Stimulated activated CD4-positive, alpha-beta T cell treated with anti-CD3 and anti-CD28 coated beads, Interleukin-4, amount 100 ng/mL, for 1 hour (primary cell): ENCODE measurements around the gene PRSS48.
"Not testable (repeated sequence)": the region's sequence is repeated elsewhere in the genome, so short reads cannot be mapped to it uniquely, and the experiment has no call there.

Experiments used
- DNase-seq: peaks from one replicate; pipeline ENCODE4 v3.0.0-alpha.2; 2020

The PRSS48 gene

DNA sequence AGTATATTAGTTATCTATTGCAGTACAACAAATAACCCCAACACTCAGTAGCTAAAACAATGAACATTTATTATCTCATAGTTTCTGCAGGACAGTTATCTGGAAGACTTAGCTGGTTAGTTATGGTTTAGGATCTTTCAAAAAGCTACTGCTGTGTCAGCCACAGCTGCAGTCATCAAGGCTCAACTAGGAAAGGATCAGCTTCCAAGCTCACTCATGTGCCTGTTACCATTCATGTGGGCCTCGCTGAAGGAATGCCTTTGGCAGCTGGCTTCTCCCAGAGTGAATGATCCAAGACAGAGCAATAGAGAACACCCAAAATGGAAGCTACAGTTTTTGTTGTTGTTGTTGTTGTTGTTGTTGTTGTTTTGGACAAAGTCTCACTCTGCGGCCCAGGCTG, 13.5 kb upstream of the PRSS48 start:
- no peak for DNase-seq

DNA sequence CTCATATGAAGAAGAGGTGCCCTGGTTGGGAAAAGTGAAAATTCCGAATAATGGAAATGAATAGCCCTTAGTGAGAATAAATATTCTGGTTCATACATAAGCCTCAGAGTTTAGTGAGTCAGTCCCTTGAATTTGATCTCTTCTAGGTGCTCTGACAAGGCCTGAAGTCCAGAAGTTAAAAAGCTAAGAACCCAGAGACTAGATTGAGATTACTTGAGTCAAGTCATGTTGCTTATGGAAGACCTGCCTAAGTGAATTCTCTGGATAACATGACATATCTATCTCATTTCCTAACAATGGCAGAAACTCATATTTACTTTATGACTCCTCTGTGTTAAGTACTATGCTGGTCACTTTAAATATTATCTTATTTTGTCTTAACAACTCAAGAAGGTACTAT, 10.5 kb upstream of the PRSS48 start:
- DNase-seq, result no peak

GRCh38 chr4:151267104-151267503, 9.9 kb upstream of the PRSS48 start:
- no peak for DNase-seq

- no peak for DNase-seq
These were observed 9.0 kb upstream of the PRSS48 start for GRCh38 chr4:151267822-151268535.

DNA sequence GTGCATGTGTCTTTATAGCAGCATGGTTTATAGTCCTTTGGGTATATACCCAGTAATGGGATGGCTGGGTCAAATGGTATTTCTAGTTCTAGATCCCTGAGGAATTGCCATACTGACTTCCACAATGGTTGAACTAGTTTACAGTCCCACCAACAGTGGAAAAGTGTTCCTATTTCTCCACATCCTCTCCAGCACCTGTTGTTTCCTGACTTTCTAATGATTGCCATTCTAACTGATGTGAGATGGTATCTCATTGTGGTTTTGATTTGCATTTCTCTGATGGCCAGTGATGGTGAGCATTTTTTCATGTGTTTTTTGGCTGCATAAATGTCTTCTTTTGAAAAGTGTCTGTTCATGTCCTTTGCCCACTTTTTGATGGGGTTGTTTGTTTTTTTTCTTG, 8.1 kb upstream of the PRSS48 start:
- DNase-seq, result not testable (repeated sequence)

- no peak for DNase-seq
These were observed 7.7 kb downstream of the PRSS48 start for GRCh38 chr4:151284534-151285245.

DNA sequence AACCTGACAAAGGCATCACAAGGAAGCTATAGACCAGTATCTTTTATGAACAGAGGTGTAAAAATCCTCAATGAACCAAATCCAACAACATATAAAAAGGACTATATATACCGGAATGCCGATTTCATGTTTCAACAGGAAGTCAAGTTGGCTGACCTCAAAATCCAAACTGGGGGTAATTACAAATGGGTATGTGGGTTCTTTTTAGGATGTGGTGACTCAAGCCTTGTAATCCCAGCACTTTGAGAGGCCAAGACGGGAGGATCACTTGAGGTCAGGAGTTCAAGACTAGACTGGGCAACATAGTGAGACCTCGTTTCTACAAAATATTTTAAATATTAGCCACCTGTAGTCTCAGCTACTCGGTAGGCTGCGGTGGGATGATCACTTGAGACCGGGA, 10.4 kb downstream of the PRSS48 start:
- DNase-seq, result no peak

- no peak for DNase-seq
These were observed 14.5 kb downstream of the PRSS48 start for GRCh38 chr4:151291485-151291884.

- no peak for DNase-seq
These were observed 15.1 kb downstream of the PRSS48 start for GRCh38 chr4:151292038-151292437.

DNA sequence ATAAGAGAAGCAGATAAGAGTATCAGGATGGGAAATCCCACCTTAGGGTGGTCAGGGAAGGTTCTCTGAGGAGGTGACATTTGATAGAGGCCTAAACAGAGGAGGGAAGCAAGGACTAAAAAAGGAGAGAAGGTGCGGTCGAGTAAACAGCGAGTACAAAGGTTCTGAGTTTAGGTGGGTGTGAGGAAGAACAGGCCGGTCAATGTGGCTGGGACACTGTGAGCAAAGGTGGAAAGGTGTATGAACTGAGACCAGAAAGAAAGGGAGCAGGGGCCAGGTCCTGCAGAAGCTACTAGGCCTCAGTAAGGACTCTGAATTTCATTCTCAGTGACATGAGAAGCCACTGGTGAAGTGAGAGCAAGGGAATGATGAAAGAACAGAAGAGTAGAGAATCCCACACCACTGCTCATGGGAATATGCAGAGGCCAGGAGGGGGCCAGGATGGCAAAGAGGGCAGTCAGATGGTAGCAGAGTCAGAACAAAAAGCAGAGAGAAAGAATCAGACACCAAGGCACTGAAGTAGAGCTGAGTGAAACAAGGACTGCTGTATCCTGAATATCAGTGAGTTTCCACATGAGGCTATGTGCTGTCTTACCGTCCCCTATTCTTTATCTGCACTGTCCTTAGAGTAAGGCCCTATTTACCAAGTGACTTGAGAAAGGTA, 18.0 kb downstream of the PRSS48 start:
- DNase-seq, result no peak

DNA sequence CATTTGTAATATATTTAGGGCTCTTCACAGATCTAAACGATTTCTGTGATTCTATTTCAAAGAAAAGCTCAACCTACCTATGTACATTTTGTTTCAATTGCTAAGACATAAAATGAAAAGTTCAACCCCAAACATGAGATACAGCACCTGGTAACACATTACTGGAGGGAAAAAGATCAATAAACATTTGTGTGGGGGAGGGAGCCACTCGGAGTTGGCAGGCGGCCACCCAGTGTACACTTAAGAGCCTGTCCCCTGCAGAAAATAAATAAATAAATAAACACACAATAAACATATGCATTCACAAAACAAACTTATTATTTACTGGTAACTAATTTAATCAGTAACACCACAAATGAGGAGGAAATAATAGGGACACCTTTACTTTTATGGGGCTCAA, 19.3 kb downstream of the PRSS48 start:
- DNase-seq, result no peak

DNA sequence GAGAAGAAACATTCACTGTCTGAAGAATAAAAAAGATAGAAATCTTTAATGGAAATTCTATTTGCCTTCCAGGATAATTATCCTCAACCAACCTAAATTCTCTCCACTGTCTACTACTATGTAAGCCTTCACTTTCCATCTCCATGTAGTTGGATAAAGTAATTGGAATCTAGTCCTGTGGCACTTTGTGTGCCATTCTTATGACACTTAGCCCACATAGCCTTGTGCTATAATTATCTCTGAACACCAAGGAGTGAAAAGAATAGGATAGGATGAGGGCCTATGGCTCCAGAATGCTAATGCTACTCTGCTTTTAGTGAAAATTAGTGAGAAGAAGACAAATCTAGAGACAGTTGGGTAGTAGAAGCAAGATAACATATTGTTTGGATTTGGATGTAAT, 20.2 kb downstream of the PRSS48 start:
- no peak for DNase-seq

GRCh38 chr4:151302432-151302831, 25.5 kb downstream of the PRSS48 start:
- DNase-seq, result no peak

DNA sequence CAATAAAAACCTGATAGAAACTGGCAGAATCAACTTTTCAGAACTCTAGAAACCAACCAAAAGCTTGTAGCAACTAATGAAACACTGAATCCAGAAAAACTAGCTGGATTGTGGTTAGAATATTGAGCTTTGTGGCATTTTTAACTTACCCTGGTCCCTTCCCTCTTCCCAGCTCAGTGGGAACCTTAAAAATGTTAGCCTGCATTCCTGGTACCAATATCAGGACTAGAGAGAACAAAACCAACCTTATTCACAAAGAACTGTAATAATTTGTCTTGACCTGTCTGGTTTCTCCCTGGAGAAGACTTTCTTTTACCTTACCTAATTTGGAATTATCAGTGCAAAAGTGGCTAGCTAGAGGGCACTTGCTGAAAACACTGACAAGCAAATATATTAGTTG, 27.3 kb downstream of the PRSS48 start:
- DNase-seq, result no peak

DNA sequence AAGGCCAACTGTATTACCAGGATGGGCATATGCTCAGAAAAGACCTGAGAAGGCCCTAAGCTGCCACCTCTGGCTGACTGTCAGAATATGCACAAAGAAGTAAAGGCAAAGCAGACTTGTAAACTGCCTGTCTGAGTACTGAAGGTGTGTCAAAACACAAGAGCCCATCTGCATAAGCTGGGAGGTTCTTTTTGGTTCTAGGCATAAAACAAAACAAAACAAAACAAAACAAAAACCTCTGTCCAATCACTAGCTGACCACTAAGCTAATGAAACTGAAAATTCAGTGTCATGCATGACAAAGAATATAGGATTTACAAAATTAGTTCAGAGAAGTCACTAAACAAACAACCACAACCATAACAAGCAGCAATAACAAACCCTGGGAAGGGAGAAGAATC, 27.8 kb downstream of the PRSS48 start:
- DNase-seq, result no peak

DNA sequence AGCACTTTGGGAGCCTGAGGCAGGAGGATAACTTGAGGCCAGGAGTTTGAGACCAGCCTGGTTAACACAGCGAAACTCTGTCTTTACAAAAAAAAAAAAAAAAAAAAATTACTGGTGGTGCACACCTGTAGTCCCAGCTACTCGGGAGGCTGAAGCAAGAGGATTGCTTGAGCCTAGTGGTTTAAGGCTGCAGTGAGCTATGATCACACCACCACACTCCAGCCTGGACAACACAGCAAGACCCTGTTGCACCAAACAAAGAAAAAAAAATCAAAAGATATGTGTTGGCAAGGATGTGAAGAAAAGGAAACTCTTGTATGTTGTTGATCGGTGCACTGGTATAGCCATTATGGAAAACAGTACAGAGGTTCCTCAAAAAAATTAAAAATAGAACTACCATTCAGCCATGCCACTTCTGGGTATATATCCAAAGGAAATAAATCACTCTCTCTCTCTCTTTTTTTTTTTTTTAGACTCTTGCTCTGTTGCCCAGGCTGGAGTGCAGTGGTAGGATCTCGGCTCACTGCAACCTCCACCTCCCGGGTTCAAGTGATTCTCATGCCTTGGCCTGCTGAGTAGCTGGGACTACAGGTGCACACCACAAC, 33.3 kb downstream of the PRSS48 start:
- DNase-seq, result no peak

- DNase-seq, result no peak
These were observed 36.5 kb downstream of the PRSS48 start for GRCh38 chr4:151313306-151314009.

DNA sequence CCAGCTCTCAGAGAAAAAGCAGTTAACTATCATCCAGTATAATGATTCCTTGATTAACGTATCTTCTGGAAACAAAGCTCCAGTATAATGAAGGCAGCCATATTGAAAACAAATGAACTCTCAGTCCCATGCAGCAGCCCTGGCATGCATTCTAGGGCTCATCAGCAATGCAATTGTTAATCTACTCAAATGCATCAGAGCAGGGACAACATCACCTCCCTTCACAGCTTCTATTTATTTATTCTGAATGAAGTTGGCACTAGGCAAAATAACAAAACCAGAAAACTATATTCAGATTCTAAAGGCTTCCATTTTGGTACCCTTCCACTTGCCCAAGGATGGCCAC, 37.0 kb downstream of the PRSS48 start:
- no peak for DNase-seq

DNA sequence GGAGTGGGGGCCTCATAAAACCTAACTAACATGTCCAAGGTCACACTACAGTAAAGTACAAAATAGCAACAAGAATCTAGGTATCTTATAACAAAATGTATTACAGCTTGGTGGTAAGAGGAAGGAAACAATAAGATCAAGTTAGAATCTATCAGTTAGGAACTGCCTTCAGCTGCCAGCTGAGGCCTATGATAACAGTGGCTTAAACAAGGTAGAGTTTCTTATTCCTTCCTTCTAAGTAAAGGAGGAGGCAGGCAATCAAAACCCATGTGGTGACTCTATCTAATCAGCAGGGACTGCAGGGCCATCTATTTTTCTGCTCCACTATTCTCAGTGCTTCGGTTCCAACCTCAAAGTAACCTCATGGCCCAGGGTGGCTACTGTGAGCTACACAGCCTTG, 37.5 kb downstream of the PRSS48 start:
- DNase-seq, result no peak

- no peak for DNase-seq
These were observed 38.4 kb downstream of the PRSS48 start for GRCh38 chr4:151315212-151315886.

GRCh38 chr4:151316645-151317044, 39.7 kb downstream of the PRSS48 start:
- DNase-seq, result no peak

GRCh38 chr4:151318307-151319006, 41.5 kb downstream of the PRSS48 start:
- no peak for DNase-seq
